Measurements from ENCODE around the gene GDPD5. TPM values are rescaled to one million over a fixed set of nuclear protein-coding genes. Genes with fewer than 3 reads are reported as not detected.

Gene GDPD5
- total and polyA plus RNA-seq, 9 of the 15 experiments (the other 6 are each of a cell fraction or from before 2014, with no cell fraction given): 0.32 to 27.3 (median 8.0) TPM

DNA sequence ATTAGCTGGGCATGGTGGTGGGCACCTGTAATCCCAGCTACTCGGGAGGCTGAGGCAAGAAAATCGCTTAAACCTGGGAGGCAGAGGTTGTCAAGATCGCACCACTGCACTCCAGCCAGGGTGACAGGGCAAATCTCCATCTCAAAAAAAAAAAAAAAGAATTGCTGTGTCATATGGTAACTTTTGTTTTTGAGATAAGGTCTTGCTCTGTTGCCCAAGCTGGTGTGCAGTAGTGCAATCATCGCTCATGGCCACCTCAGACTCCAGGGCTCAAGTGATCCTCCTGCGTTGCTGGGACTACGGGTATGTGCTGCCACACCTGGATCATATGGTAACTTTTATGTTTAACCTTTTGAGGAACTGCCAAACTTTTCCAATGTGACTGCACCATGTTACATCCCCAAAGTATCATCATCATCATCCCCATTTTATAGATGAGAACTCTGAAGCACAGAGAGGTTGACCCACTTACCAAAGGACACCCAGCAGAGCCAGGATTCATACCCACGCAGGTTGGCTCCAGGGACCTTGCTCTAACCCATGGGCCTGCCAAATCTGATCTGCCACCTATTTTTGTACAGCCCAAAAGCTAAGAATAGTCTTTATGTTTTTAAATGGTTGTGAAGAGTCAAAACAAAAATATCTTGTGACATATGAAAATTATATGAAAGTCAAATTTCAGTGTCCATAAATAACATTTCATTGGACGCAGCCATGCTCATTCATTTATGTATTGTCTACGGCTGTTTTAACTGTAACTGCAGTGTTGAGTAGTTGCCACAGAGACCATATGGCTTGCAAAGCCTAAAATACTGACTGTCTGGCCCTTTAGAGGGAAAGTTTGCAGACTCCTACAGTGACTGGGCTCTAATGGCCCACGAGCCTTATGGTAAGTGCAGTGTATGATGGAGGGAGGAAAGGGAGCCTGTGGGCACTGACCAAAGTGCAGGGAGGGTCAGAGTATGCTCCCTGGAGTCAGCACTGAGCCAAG is 45.3 kb downstream of the GDPD5 start (continued):
- TF ChIP-seq ZBTB40 (IDR thresholded peaks at IDR 0.05) (no peak), ZBTB40 (CRISPR knock-in tag; IDR thresholded peaks at IDR 0.05) (no peak), ZBTB17 (CRISPR knock-in tag; IDR thresholded peaks at IDR 0.05) (no peak), NBN (IDR thresholded peaks at IDR 0.05; ENCODE audit: low read depth) (peak; percentile 76; the same call in 1 of the 2 replicates), NR4A1 (CRISPR knock-in tag; IDR thresholded peaks at IDR 0.05) (no peak), NR4A1 (tag; IDR thresholded peaks at IDR 0.05) (peak; percentile 81), NCOR1 (IDR thresholded peaks at IDR 0.05) (peak; percentile 57; the same call in 1 of the 2 replicates), HDGF (IDR thresholded peaks at IDR 0.05) (peak; percentile 91), SRSF3 (IDR thresholded peaks at IDR 0.05; ENCODE audit: insufficient read depth, low read length) (no peak), MTA1 (IDR thresholded peaks at IDR 0.05; ENCODE audit: borderline replicate concordance) (peak; percentile 77), HDAC1 (IDR thresholded peaks at IDR 0.05) (peak; percentile 55 to 58; a peak in 3 of 4 replicates), USF2 (CRISPR knock-in tag; IDR thresholded peaks at IDR 0.05) (no peak), HDAC2 (IDR thresholded peaks at IDR 0.05) (peak; percentile 98), OTX1 (CRISPR knock-in tag; IDR thresholded peaks at IDR 0.05) (no peak), TBP (optimal IDR thresholded peaks at IDR 0.05; ENCODE audit: low read depth, low read length) (no peak), CTBP1 (IDR thresholded peaks at IDR 0.05; ENCODE audit: borderline replicate concordance) (peak; percentile 63; the same call in 1 of the 2 replicates), NFIX (CRISPR knock-in tag; IDR thresholded peaks at IDR 0.05; ENCODE audit: low read depth) (no peak)
- TF ChIP-seq, protein P1, sequence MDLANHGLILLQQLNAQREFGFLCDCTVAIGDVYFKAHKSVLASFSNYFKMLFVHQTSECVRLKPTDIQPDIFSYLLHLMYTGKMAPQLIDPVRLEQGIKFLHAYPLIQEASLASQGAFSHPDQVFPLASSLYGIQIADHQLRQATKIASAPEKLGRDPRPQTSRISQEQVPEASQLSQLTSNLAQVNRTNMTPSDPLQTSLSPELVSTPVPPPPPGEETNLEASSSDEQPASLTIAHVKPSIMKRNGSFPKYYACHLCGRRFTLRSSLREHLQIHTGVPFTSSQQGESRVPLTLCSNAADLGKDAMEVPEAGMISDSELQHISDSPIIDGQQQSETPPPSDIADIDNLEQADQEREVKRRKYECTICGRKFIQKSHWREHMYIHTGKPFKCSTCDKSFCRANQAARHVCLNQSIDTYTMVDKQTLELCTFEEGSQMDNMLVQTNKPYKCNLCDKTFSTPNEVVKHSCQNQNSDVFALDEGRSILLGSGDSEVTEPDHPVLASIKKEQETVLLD (IDR thresholded peaks at IDR 0.05): peak; percentile 21; the same call in 1 of the 2 replicates
